ACHN (cell line): ENCODE measurements around the gene ZBED2.

Experiments used
- DNase-seq: peaks from one replicate; pipeline ENCODE4 v3.0.0-alpha.2; 2015
- in situ Hi-C: cut with HindIII; loops from 2 replicates; pipeline ENCODE4 v1.10.0; 2017; ENCODE audit warnings: low sequenced_read_pairs, low pct_ligation_motif_present, low pct_unique_long_range_greater_than_20kb

The ZBED2 gene

DNA sequence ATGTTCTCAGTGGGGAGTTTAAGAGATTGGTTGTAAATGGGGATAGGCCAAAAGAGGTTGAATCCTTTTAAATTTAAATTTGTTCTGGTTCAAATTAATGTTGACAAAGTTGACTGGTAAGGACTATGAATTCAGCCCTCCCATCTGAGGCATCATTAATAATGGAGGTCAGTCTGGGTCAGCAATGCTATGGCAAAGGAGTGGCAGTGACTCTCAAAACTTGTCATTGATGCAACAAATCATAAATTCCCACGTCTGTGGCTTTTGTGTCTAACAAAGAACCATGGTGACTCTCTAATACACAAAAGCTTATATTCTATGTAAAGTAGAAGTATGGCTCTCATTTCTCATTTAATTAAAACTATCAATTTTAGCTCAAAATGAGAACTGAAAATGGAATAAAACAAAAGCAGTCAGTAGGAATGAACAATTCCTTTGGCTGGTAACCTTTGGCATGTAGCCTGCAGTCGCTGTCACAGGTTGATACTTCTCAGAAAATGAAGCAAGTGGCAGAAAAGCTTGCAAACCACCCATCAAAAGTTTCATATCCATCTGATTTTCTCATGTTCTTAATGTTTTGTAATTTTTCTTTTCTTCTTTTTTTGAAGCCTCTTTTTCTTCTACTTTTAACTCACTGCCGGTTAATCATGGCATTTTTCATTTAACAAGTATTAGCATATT lies 12.2 kb upstream of the ZBED2 start:
- no peak for DNase-seq
- in situ Hi-C loops = no loop called here

DNA sequence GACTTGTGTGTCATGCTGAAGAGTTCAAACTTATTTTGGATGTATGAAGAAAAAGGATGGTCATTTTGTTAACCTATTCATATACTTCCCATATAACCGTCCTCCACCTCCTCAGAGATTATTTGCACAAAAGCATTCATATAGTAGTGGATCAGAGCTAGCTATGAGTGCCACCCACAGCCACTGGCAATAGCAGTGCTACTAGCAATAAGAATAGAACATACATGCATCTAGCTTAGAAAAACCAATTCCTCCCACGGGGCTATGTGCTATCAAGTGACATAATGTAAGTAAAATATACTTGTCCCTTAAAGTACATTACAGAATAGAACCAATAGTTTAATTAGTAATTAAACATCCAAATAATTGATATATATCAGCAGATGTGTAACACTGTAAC lies 10.3 kb upstream of the ZBED2 start:
- in situ Hi-C loops = no loop called here
- DNase-seq = no peak

DNA sequence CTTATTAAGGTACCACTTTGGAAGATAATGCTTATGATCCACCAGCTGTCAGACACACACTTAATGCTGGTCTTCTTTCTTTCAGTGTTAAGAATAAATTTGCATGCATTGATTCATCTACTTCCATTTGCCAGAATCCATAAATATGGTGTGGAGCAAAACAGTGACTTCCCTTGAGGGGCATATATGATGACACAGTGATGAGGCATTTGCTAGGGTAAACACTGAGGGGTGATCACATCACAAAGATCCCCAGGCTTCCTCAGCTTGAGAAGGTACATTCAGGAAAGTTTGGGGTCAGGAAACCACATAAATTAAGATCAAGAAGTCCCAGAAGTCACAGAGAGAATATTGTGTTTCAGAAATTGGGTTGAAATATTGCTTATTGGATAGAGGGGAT lies 9.9 kb upstream of the ZBED2 start:
- in situ Hi-C loops = no loop called here
- DNase-seq = no peak

DNA sequence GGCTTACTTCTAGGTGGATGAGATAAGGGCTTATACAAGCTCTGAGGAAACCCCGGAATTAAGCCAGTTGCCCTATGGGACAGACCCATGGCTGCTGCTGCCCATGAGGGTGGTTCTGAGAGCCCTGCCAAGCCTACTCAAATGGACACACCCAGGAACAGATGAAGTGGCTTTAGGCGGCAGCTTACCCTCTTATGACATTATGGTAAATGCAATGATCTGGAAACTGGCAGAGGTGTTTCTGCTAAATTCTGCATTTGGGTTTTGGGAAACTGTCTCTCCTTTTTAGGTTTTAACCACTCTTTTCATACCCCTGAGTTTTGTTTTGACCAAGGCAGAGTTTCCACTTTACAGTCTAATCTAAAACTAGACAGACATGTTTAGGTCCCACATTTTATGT lies 9.0 kb upstream of the ZBED2 start:
- in situ Hi-C loops = no loop called here

DNA sequence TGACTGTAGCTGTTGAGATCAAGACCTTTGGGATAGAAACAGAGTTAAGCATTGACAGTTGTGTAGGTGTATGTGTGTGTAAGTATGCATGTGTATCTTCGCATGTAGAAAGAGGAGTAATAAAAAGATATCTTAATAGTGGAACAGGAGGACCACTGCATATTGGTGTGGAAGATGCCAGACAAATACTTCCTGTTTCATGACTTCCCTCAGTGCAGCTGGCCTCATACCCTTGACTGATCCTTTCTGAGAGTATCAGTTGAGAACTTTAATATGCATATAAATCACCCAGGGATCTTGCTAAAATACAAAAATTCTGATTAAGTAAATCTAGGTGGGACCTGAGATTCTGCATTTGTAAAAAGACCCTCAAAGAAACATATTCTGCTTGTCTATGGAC lies 8.5 kb upstream of the ZBED2 start:
- DNase-seq = no peak
- in situ Hi-C loops = no loop called here

More for the DNA sequence above, 9.0 kb upstream of the ZBED2 start:
- DNase-seq = no peak

DNA sequence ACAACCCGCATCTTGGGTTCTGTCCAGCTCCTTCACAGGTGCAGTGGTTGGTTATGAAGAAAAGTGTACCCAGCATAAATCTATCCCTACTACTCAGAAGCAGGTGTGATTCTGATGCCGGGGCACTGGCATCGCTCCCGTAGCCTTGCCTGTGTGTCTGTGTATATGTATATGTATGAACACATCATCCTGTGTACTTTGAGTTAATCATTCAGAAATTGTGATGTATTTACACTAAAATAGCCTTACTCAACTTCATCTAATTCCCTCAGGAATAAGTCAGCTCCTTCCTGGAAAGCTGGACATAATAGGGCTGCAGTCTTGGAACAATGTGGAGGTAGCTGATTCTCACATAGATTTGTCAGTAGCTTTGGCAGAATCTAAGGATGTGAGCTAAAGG lies 6.7 kb upstream of the ZBED2 start:
- in situ Hi-C loops = no loop called here
- no peak for DNase-seq

DNA sequence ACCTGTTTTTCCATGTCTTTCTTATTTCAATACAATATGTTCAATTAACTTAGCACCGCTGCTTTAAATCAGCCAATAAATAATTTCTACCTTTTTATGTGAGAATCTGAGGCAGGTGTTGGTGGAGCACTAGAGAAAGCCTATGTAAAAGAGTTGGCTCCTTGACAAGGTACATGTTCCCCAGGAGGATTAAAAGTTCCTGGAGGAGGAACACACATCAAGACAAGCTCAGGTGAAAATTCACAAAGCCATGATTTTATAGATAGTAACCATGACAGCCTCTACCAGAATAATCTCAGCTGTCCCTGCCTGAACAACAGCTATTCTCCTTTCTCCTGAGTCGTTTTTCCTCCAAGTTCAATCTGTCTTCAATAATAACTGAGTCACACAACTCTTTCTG lies 3.4 kb upstream of the ZBED2 start:
- DNase-seq = no peak
- in situ Hi-C loops = no loop called here

DNA sequence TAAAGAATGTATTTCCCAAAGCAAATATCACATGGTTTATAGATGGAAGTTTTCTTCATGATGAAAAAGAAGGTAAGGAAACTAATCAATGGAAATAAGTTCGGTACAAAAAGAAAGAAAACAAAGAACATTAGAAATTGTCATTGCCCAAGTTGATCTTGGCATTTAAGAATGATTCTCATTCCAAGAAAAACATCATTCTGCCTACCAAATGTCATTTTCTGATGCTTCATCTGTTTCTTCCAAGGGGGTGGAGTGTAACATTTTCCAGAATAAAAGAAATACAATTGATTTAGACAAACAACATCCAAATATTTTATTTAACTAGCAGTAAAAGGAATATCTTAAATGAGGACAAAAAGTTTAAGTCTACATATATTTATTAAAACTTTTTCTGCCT lies 3.0 kb upstream of the ZBED2 start:
- DNase-seq = no peak
- in situ Hi-C loops = no loop called here

DNA sequence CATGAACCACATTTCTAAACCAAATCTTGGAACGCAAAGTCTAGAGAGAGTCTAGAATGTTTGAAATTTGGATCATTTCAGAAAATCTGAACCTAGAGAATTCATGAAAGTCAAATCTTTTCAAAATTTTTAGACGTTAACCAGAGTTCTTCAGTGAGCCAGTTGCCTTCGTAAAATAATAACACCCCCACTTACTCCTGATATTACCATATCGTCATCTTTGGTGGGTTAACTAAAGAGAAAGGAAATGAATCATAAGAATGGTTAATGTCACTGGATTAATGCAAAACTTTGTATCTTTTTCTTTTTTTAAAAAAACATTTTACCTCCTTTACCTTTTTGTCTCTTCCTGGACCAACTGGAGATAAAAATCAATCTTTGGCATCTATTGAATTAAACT lies 1.2 kb upstream of the ZBED2 start:
- DNase-seq = no peak
- in situ Hi-C loops = no loop called here

DNA sequence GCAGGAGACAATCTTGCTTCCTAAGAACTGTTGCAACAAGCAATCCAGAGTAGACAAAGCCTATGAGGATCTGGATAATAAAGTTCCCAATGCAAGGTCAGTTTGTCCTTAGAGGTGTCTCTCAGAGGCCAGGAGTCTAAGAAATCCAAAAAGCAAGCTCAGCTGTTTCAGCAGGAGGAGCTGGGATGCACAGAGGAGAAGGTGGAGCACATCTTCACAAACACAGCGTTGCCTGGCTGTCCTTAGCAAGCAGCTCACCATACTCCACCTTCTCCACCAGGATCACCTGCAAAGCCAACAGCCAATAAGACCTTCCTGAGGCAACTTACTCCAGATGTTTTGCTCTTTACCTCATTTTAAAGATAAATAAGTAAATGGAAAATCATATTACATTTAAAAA lies 365 bp downstream of the ZBED2 start:
- in situ Hi-C loops = no loop called here
- DNase-seq = no peak

DNA sequence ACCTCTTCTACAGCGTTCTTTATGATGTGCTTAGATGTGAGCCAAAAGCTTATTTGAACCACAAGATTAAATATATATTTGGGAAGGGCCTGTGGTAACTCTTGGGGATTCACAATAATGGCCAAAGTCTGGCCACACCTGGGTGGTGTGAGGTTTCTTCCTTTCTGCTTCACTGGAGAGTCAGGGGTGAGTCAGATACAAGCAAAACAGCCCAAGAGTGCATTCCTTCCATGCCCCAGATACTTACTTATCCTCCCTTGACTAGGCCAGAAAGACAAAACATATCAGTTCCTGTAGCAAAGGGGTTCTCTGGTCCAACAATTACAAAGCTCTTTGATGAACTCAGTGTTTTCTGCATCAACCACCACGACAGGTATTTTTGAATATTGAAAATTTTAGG lies 941 bp downstream of the ZBED2 start:
- peak; percentile 89 for DNase-seq
- in situ Hi-C loops = no loop called here

DNA sequence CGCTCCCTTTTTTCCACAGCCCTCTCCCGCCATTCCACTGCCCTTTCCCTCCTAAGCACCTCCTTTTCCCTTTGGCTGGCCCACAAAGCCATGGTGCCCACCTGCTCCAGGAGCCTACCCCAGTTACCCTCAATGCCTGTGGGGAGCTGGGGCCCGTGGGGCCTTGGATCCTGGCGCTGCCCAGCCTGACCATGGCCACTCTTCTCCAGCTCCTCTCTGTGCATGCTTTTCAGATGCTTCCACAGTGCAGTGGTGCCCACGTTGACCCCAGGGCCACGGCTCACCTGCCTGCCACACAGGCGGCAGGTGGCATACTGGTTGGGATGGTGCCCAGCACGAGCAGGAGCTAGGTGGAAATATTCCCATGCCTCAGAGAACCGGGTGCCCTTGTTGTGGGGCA lies 1.5 kb downstream of the ZBED2 start:
- no peak for DNase-seq
- in situ Hi-C loops = no loop called here

DNA sequence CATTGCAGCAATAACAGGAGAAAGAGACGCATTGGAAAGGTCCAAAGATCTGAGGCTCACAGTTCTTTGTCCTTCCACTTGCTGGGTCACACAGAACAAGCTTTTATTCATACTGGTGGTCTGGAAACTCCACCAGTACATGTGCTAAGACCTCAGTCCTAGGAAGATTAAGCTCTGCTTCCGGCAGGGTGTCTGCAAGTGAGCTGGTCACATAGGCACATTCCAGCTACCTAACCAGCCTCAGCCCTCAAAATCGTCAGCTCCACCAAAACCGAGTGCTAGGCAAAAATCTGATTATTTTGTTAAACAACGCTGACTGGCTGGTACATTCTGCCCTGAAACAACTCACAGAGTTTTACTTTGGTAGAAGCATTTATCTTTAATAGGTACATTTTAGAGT lies 2.2 kb downstream of the ZBED2 start:
- in situ Hi-C loops = no loop called here
- no peak for DNase-seq

DNA sequence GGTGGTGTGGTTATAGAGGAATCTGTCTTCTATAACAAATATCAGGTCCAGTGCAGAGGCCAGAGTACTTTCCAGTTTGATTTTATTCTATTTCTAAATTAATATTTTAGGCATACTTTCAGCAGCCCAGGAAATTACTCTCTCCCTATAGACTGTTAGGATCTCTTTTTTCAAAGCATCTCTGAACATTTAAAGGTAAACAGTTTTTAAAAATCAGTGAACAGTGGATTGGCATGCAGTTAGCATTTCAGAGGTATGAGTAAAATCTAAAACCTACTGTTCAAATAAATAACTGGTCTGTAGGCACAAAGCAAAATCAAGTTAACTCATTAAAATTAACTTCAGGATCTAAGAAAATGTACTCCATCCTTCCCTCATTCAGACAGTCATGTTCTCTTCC lies 3.0 kb downstream of the ZBED2 start:
- in situ Hi-C loops = no loop called here
- no peak for DNase-seq

DNA sequence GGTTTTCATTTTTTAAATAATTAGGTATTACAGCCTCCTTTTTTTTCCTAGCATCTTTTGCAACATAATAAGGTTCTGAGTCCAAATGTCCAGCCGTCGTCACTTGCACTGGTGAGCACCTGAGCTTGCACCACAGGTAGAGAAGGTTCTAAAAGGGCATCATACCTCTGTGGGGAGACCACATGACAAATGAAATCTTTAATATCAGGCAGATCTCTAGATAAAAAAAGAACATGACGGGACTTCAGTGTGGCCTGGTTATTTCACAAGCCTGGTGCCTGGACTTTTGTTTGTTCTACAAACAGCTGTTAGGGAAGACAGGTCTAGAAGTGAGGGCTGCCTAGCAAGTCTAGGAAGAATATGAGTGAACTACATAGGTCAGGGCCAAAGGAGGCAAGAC lies 3.6 kb downstream of the ZBED2 start:
- in situ Hi-C loops = no loop called here
- DNase-seq = no peak

DNA sequence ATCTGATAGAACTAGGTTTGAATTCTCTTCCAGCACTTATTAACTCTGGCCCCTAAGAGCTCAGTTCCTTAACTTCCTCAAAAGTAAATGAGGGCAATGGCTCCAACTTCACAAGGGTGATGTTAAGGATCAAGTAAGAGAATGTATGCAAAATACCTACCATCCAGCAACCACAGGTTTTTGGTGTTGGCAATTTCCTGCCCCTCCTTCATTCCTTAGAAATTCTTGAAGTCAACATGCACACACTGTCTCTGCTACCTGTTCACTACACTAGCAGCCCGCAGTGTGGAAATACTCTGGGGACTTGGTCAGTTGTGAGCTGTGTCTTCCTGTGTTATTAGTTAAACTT lies 5.0 kb downstream of the ZBED2 start:
- in situ Hi-C loops = no loop called here
- peak; percentile 69 for DNase-seq

DNA sequence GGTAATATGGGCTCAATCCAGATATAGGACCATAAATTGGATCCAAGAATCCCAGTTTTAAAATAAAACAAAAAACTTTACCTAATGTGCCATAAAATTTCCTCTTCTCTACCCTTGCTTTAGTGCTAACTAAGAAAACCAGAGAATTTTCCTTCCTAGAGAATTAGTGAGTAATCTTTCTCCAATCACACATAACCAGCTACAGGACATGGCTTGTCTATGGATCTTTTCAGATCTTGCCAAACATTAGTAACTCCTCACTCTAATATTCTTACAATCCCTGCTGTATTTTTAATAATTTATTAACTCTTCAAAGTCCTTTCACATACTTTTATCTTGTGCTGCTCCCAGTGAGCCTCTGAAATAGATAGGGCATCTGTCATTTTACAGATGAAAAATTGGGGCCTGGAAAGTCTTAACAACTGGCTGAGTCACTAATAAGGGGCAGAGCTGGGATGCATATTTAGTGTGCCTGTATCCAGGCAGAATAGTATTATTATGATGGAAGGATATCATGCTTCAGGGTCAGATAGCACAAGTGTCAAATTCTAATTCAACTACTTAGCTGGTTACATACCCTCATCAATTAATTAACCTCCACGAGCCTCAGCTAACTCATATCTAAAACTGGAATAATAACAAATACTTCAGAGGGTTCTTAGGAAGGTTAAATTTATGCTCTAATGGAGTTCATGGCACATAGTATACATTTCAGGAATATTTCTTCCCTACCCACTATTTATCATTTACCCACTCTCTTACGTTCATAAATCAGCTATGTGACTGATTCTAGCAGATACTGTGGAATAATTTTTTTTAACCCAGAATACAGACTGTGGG lies 5.6 kb downstream of the ZBED2 start:
- peak; percentile 30 for DNase-seq
- in situ Hi-C loops = no loop called here

DNA sequence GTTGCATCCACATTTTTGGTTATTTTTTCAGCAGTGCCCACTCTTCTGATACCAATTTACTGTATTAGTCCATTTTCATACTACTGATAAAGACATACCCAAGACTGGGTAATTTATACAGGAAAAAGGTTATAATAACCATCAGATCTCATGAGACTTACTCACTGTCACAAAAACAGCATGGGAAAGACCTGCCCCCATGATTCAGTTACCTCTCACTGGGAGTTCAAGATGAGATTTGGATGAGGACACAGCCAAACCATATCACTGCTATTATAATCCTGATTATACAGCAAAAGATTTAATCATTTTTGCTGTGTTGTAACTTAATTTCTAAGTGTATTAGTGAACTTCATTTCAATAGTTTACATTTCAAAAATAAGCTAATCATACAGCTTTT lies 6.6 kb downstream of the ZBED2 start:
- no peak for DNase-seq
- in situ Hi-C loops = no loop called here

DNA sequence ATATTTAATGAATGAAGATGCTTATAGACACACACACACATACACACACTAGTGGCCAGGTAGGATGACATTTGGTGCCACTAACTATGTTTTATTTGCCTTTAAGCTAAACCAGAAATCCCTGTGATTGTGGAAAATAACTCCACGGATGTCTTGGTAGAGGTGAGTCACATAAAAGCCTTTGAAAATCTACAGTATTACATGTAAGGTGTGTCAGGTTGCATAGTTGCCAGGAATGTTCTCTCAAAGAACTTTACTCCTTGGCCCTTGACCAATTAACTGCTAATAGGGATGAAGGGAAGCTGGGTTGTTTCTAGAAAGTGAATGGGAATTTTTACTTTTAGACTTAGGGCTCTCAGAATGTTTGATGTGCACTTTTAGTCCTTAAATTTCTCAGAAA lies 9.9 kb downstream of the ZBED2 start:
- in situ Hi-C loops = no loop called here
- DNase-seq = no peak

DNA sequence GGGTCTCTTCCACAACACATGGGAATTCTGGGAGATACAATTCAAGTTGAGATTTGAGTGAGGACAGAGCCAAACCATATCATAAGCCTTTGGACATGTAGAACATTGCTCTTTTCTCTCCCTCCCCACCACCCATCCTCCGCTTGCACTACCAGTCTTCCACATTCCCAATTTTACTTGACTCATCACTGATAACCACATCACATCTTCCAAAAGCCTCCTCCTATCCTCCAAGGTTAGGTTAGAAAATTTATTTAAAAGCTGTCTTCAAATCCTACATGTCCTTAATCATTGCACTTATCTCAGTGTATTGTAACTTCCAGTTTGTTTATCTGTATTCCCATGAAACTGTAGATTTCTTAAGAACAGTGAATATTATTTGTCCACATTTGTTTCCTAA lies 10.4 kb downstream of the ZBED2 start:
- DNase-seq = no peak
- in situ Hi-C loops = no loop called here
